ENCODE results near the gene RPL39L. TPM values are rescaled to one million over a fixed set of nuclear protein-coding genes. Genes with fewer than 3 reads are reported as not detected.

RPL39L gene
- total and polyA plus RNA-seq, 2 of the 4 experiments (the other 2 are of a cell fraction), result 18.1 to 34.6 TPM

- Histone ChIP-seq H2BK20ac (ENCODE audit: low read depth, low read length) (peak overlapping the region; percentile 31; the same call in 1 of the 2 replicates), H3K4me1 (ENCODE audit: control insufficient read depth, insufficient read depth, low read length) (peaks cover 5% of the 10 kb centered on the region), H2AFZ (replicated peaks; ENCODE audit: low read length, poor library complexity) (peak overlapping the region; percentile 67), H3K4me2 (ENCODE audit: low read depth, low read length) (peak overlapping the region; percentile 60), H3K4ac (ENCODE audit: low read depth, low read length) (peak overlapping the region; percentile 51), H2AK9ac (replicated peaks; ENCODE audit: low read depth, low read length, poor library complexity) (peak overlapping the region; percentile 73), H3K56ac (ENCODE audit: extremely low read depth, insufficient read depth, low read length) (no peak overlapping the region), H2AK5ac (ENCODE audit: low read depth, low read length) (no peak overlapping the region), H3K79me1 (ENCODE audit: low read depth in 1 of 2, low read length in 2 of 2) (no peaks in the 10 kb centered on the region), H3K9me1 (ENCODE audit: insufficient read depth, low read length) (0 out of 2 replicates have a peak, but pooled peaks cover 7% of the 10 kb centered on the region), H3K27ac (ENCODE audit: insufficient read depth, low read length) (peak overlapping the region; percentile 27; the same call in 1 of the 2 replicates), H4K5ac (ENCODE audit: low read depth, low read length) (peak overlapping the region; percentile 5), H3K4me3 (ENCODE audit: insufficient read depth, low read depth, low read length) (peak overlapping the region; percentile 41; the same call in 1 of the 2 replicates), H3K36me3 (ENCODE audit: control insufficient read depth, insufficient read depth, low read length) (no peaks in the 10 kb centered on the region), H4K91ac (ENCODE audit: insufficient read depth, low read depth, low read length) (peak overlapping the region; percentile 40; the same call in 1 of the 2 replicates), H2BK15ac (ENCODE audit: low read depth, low read length) (no peak overlapping the region), H3K14ac (replicated peaks; ENCODE audit: low read depth, low read length) (peak overlapping the region; percentile 54), H4K20me1 (ENCODE audit: insufficient read depth, low read length) (no peaks in the 10 kb centered on the region), H4K8ac (ENCODE audit: low read depth in 2 of 2, low read length in 2 of 2) (peak overlapping the region in 1 of 2 experiments; percentile 88; a peak in 2 of 4 replicates), H3K18ac (ENCODE audit: low read depth, low read length) (peak overlapping the region; percentile 26), H3K9ac (ENCODE audit: low read depth, low read length) (0 out of 2 replicates have a peak overlapping the region, but pooled peaks have one; percentile 1), H3K9me3 (ENCODE audit: control insufficient read depth, insufficient read depth, low read length) (no peaks in the 10 kb centered on the region), H3K23ac (ENCODE audit: low read depth, low read length) (peak overlapping the region; percentile 49), H2BK5ac (ENCODE audit: low read depth, low read length, poor library complexity, severe bottlenecking) (peak overlapping the region; percentile 21), H3K27me3 (ENCODE audit: control insufficient read depth, insufficient read depth, low read length) (no peaks in the 10 kb centered on the region), H2BK120ac (ENCODE audit: low read depth, low read length) (peak overlapping the region; percentile 45)
- CTCF ChIA-PET, result interaction anchor here (0.5 to 2.6 kb wide), 3 partner anchors 13 to 171 kb away, joined by 3 to 26 read pairs (median 12); partner anchors contain the start of gene ST6GAL1
- intact Hi-C loops (cut with micrococcal nuclease), result loop anchor here (1.0 kb wide), 1 partner anchor 169 kb away; no protein-coding TSS in a partner anchor
- peak; percentile 71 for DNase-seq
- in situ Hi-C loops (cut with MboI; ENCODE audit: low sequenced_read_pairs), result no loop called here
- dilution Hi-C loops (cut with HindIII; ENCODE audit: low sequenced_read_pairs, unreplicated experiment), result no loop called here
- no TSS peak for BruUV-seq (replicated peaks)
- WGBS, 2 experiments (ENCODE audit: extremely low coverage in 2 of 2, insufficient read length in 1 of 2), result 61% methylated on average over 2 of the region's 9 CpGs; no CpG with 5 or more reads in 1 of the 2 experiments
- ATAC-seq (ENCODE audit: low read depth), result peak; percentile 78
- TF ChIP-seq MAZ (IDR thresholded peaks at IDR 0.05; ENCODE audit: borderline replicate concordance, low read depth, low read length), result no peak
- POLR2A ChIA-PET (ENCODE audit: unreplicated experiment), result no interaction called here
These were observed 37.9 kb downstream of the RPL39L start for GRCh38 chr3:187101184-187102072.

Data from IMR-90 (cell line).